H1 (cell line): Measurements from ENCODE around the gene CALU. TPM values are rescaled to one million over a fixed set of nuclear protein-coding genes. Genes with fewer than 3 reads are reported as not detected.

Experiments used
- CTCF ChIA-PET: fragments of 300-600 bp; sonication (Branson Sonifier 250); formaldehyde crosslinking; loops from one replicate; lab custom pipeline; 2021; ENCODE audit not compliant: partially characterized antibody; lab: Charles Lee
- POLR2A ChIA-PET: fragments of 300-600 bp; sonication (Branson Sonifier 250); formaldehyde crosslinking; loops from one replicate; lab custom pipeline; 2021; ENCODE audit warnings: inconsistent platforms; ENCODE audit not compliant: partially characterized antibody; lab: Charles Lee
- DNase-seq, 2 experiments: peaks; one replicate each; pipeline versions ENCODE4 v3.0.0 to v3.0.0-alpha.2; 2010 to 2022; ENCODE audit warnings: low spot score in 2 of 2, low read depth in 1 of 2, mixed read lengths in 1 of 2
- FAIRE-seq: peaks from 2 replicates; lab custom pipeline; 2011; peaks lifted over from hg19 to GRCh38; lab: Jason Lieb, UNC
- H2AFZ ChIP-seq: 2 replicates; pipeline ENCODE4 v1.8.1; 2012; ENCODE audit warnings: low read length, inconsistent platforms
- H2AK5ac ChIP-seq: 2 replicates; pipeline ENCODE4 v1.6.1; 2013; ENCODE audit warnings: low read depth, low read length
- H2BK120ac ChIP-seq: replicated peaks from 2 replicates; pipeline ENCODE3; 2013; ENCODE audit warnings: low read depth, low read length, inconsistent platforms
- H2BK12ac ChIP-seq: 2 replicates; pipeline ENCODE4 v1.6.1; 2013; ENCODE audit warnings: low read depth, low read length
- H2BK15ac ChIP-seq: 2 replicates; pipeline ENCODE4 v1.6.1; 2013; ENCODE audit warnings: low read length
- H2BK20ac ChIP-seq: 2 replicates; pipeline ENCODE4 v1.6.1; 2013; ENCODE audit warnings: low read length
- H2BK5ac ChIP-seq: 2 replicates; pipeline ENCODE4 v1.6.1; 2013; ENCODE audit warnings: low read depth, low read length
- H3K14ac ChIP-seq: 2 replicates; pipeline ENCODE4 v1.6.1; 2013; ENCODE audit warnings: inconsistent platforms; ENCODE audit not compliant: insufficient read length
- H3K18ac ChIP-seq: 2 replicates; pipeline ENCODE4 v1.6.1; 2013; ENCODE audit warnings: low read length; ENCODE audit errors: extremely low read depth
- H3K23ac ChIP-seq: 2 replicates; pipeline ENCODE4 v1.6.1; 2013; ENCODE audit warnings: inconsistent platforms; ENCODE audit not compliant: insufficient read length
- H3K23me2 ChIP-seq: 2 replicates; pipeline ENCODE4 v1.6.1; 2013; ENCODE audit warnings: low read depth, low read length
- H3K27ac ChIP-seq: 2 replicates; pipeline ENCODE4 v1.6.1; 2011; ENCODE audit warnings: low read depth, low read length, inconsistent platforms
- H3K27me3 ChIP-seq, 4 experiments: replicated peaks in 1 of 4; 1 replicate in 1 of 4; 2 replicates in 3 of 4; pipeline versions ENCODE4 v1.6.1 to v1.8.1; 2011 to 2013; ENCODE audit warnings: low read length in 3 of 4, mild to moderate bottlenecking in 3 of 4, inconsistent platforms in 2 of 4, mixed read lengths in 2 of 4, moderate library complexity in 1 of 4; ENCODE audit not compliant: control insufficient read depth in 3 of 4, insufficient read depth in 3 of 4; ENCODE audit errors: extremely low read depth in 1 of 4
- H3K36me3 ChIP-seq, 4 experiments: 2 replicates each; pipeline versions ENCODE4 v1.6.1 to v1.8.1; 2011 to 2013; ENCODE audit warnings: mild to moderate bottlenecking in 4 of 4, low read length in 3 of 4, moderate library complexity in 2 of 4, control low read depth in 1 of 4, inconsistent platforms in 1 of 4; ENCODE audit not compliant: insufficient read depth in 4 of 4, control insufficient read depth in 2 of 4
- H3K4ac ChIP-seq: replicated peaks from 2 replicates; pipeline ENCODE3; 2013; ENCODE audit warnings: low read length, low read depth, mixed read lengths, inconsistent platforms; ENCODE audit not compliant: insufficient read length
- H3K4me1 ChIP-seq, 4 experiments: replicated peaks in 1 of 4; 1 replicate in 1 of 4; 2 replicates in 3 of 4; pipeline versions ENCODE4 v1.6.1 to v1.8.1; 2011 to 2013; ENCODE audit warnings: low read length in 3 of 4, inconsistent platforms in 2 of 4, mixed read lengths in 1 of 4; ENCODE audit not compliant: insufficient read depth in 4 of 4, control insufficient read depth in 3 of 4
- H3K4me2 ChIP-seq, 2 experiments: 2 replicates each; pipeline versions ENCODE4 v1.6.1 to v1.8.1; 2011 to 2013; ENCODE audit warnings: low read depth in 2 of 2, low read length in 2 of 2, control low read depth in 1 of 2, inconsistent platforms in 1 of 2, mild to moderate bottlenecking in 1 of 2; ENCODE audit not compliant: insufficient read depth in 1 of 2
- H3K4me3 ChIP-seq, 4 experiments: fragments of 200-600, 300-600 bp in 1 of 4; sonication (generic), shearing (Covaris generic), sonication (Bioruptor Twin) in 1 of 4; 2 replicates each; pipeline versions ENCODE4 v1.5.1 to v1.8.1; 2011 to 2016; ENCODE audit warnings: low read length in 4 of 4, low read depth in 3 of 4, control low read depth in 2 of 4, inconsistent platforms in 2 of 4, mild to moderate bottlenecking in 2 of 4, mixed read lengths in 1 of 4, moderate library complexity in 1 of 4; ENCODE audit not compliant: insufficient read depth in 2 of 4; ENCODE audit errors: extremely low read depth in 1 of 4
- H3K56ac ChIP-seq: replicated peaks from 2 replicates; pipeline ENCODE3; 2013; ENCODE audit warnings: low read depth, mild to moderate bottlenecking, mixed read lengths, low read length, inconsistent platforms; ENCODE audit not compliant: insufficient read length
- H3K79me1 ChIP-seq: 2 replicates; pipeline ENCODE4 v1.6.1; 2013; ENCODE audit warnings: low read depth, low read length, control low read depth
- H3K79me2 ChIP-seq, 2 experiments: 2 replicates each; pipeline versions ENCODE4 v1.6.1 to v1.8.1; 2012 to 2013; ENCODE audit warnings: low read length in 2 of 2, mild to moderate bottlenecking in 2 of 2, inconsistent platforms in 1 of 2; ENCODE audit not compliant: insufficient read depth in 2 of 2, control insufficient read depth in 1 of 2
- H3K9ac ChIP-seq, 4 experiments: replicated peaks in 1 of 4; 1 replicate in 1 of 4; 2 replicates in 3 of 4; pipeline versions ENCODE4 v1.6.1 to v1.8.1; 2011 to 2013; ENCODE audit warnings: low read depth in 3 of 4, low read length in 3 of 4, control low read depth in 2 of 4, mild to moderate bottlenecking in 2 of 4, moderate library complexity in 2 of 4, inconsistent platforms in 1 of 4; ENCODE audit errors: extremely low read depth in 1 of 4
- H3K9me3 ChIP-seq, 2 experiments: 2 replicates each; pipeline versions ENCODE4 v1.6.1 to v1.8.1; 2012 to 2013; ENCODE audit warnings: mild to moderate bottlenecking in 2 of 2, moderate library complexity in 2 of 2, control low read depth in 1 of 2, inconsistent platforms in 1 of 2, low read depth in 1 of 2, low read length in 1 of 2, mixed read lengths in 1 of 2; ENCODE audit not compliant: insufficient read depth in 2 of 2
- H4K20me1 ChIP-seq, 2 experiments: replicated peaks in 1 of 2; 2 replicates each; pipeline versions ENCODE3 to v1.8.1; 2011 to 2013; ENCODE audit warnings: inconsistent platforms in 2 of 2, low read length in 2 of 2, mild to moderate bottlenecking in 1 of 2; ENCODE audit not compliant: insufficient read depth in 2 of 2, control insufficient read depth in 1 of 2
- H4K5ac ChIP-seq: 2 replicates; pipeline ENCODE4 v1.6.1; 2013; ENCODE audit warnings: low read length, low read depth, mixed read lengths, inconsistent platforms; ENCODE audit not compliant: insufficient read length
- H4K8ac ChIP-seq: 2 replicates; pipeline ENCODE4 v1.8.0; 2013; ENCODE audit warnings: mild to moderate bottlenecking, moderate library complexity, low read length, inconsistent platforms; ENCODE audit not compliant: insufficient read depth; ENCODE audit errors: extremely low read depth
- H4K91ac ChIP-seq: replicated peaks from 2 replicates; pipeline ENCODE3; 2013; ENCODE audit warnings: low read length, mixed read lengths, inconsistent platforms; ENCODE audit not compliant: insufficient read length
- CEBPB ChIP-seq: IDR thresholded peaks from 2 replicates; pipeline ENCODE4 v1.6.1; 2012; ENCODE audit warnings: low read depth, low read length
- RFX5 ChIP-seq: IDR thresholded peaks from 2 replicates; pipeline ENCODE4 v1.6.1; 2011; ENCODE audit warnings: low read depth, low read length, improper control_type of control experiment, borderline replicate concordance
- WGBS, 2 experiments: shearing (Covaris generic) in 1 of 2; methylation state at CpG; one replicate each; pipeline versions ENCODE4 v1.1.6 to v1.1.7; 2013 to 2015; ENCODE audit warnings: low lambda C conversion rate in 2 of 2, mixed read lengths in 2 of 2, inconsistent platforms in 1 of 2, low coverage in 1 of 2, missing lambda C conversion rate in 1 of 2; ENCODE audit not compliant: insufficient replicate concordance in 2 of 2, insufficient coverage in 1 of 2, insufficient read length in 1 of 2; ENCODE audit errors: extremely low coverage in 1 of 2, missing lambda C conversion rate in 1 of 2; 5-methylcytosine and 5-hydroxymethylcytosine counted together
- polyA plus RNA-seq, 7 experiments: library from polyadenylated mRNA; depleted of rRNA in 3 of 7; stranded (reverse) in 5 of 7; unstranded in 2 of 7; fragments of >200 nt in 5 of 7; fragments of 200-250 nt in 2 of 7; gene quantifications; 1 replicate in 5 of 7; 2 replicates in 1 of 7; 4 replicates in 1 of 7; pipeline versions ENCODE4 v1.2.1 to v1.2.3, GENCODE V29; 2011 to 2013; ENCODE audit warnings: missing spikeins in 2 of 7, mixed read lengths in 2 of 7
- total RNA-seq: library from RNA; stranded (reverse); fragmentation: NEBNext Ultra II Directional; extraction: Animal tissue kit (Norgen Biotek cat#: 25700); gene quantifications from 2 replicates; pipeline ENCODE4 v1.2.1, GENCODE V29; 2021

CALU gene
- total and polyA plus RNA-seq, 2 of the 8 experiments (the other 6 are each of a cell fraction or from before 2014, with no cell fraction given): 67.2 to 170 TPM

DNA sequence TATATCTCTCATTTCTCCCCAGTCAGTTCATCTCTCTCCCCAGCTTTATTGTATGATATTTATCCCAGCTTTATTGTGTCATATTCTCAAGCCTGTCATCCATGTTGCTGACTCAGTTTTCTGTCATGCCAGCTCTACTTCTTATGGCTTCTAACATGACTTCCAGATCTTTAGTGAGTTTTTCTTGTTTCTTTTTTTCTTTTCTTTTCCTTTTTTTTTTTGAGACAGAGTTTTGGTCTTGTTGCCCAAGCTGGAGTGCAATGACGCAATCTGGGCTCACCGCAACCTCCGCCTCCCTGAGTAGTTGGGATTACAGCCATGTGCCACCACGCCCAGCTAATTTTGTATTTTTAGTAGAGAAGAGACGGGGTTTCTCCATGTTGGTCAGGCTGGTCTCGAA is 28.7 kb upstream of the CALU start:
- Histone ChIP-seq H4K5ac (no peak overlapping the region), H3K79me1 (no peaks in the 10 kb centered on the region), H2BK120ac (no peak overlapping the region), H3K9ac (no peak overlapping the region), H3K18ac (no peak overlapping the region), H2BK20ac (no peak overlapping the region), H3K27me3 (no peaks in the 10 kb centered on the region), H3K9me3 (no peaks in the 10 kb centered on the region), H3K14ac (no peak overlapping the region), H3K4me2 (no peak overlapping the region), H2AK5ac (no peak overlapping the region), H2BK15ac (no peak overlapping the region), H4K91ac (no peak overlapping the region), H3K56ac (no peak overlapping the region), H3K4me3 (no peak overlapping the region), H3K79me2 (no peaks in the 10 kb centered on the region), H2BK5ac (no peak overlapping the region), H3K27ac (no peak overlapping the region), H3K36me3 (peaks cover 0 to 3% (median 0%) of the 10 kb centered on the region in 4 experiments; a peak in 1 of 8 replicates), H3K23ac (no peak overlapping the region), H3K4me1 (peaks cover 0 to 5% (median 2%) of the 10 kb centered on the region in 4 experiments; a peak in 2 of 7 replicates), H3K23me2 (peaks cover 2% of the 10 kb centered on the region; the same call in 1 of the 2 replicates), H2BK12ac (no peak overlapping the region), H4K8ac (no peak overlapping the region), H4K20me1 (no peaks in the 10 kb centered on the region), H2AFZ (no peak overlapping the region), H3K4ac (no peak overlapping the region)
- ChIA-PET POLR2A (interaction anchor here (0.8 to 1.1 kb wide), 2 partner anchors 9 to 13 kb away, joined by 3 read pairs; no protein-coding TSS in a partner anchor), CTCF (interaction anchor here (0.6 to 3.1 kb wide), 4 partner anchors 8 to 577 kb away, joined by 3 to 9 read pairs (median 3); no protein-coding TSS in a partner anchor)
- WGBS, 2 experiments: 100% methylated on average over 2 of the region's 6 CpGs; no CpG with 5 or more reads in 1 of the 2 experiments
- FAIRE-seq (no peak), DNase-seq (no peak)
- TF ChIP-seq RFX5 (no peak), CEBPB (0 out of 2 replicates have a peak, but pooled peaks have one; percentile 26)
